BJ (cell line): ENCODE measurements around the gene HCFC1. TPM values are rescaled to one million over a fixed set of nuclear protein-coding genes. Genes with fewer than 3 reads are reported as not detected.

Source experiments
- CTCF ChIA-PET: fragments of 350-600 bp; formaldehyde crosslinking; extraction: SDS; loops from one replicate; lab custom pipeline; 2021; ENCODE audit warnings: antibody characterized with exemption, inconsistent platforms; lab: Yijun Ruan, JAX
- POLR2A ChIA-PET: fragments of 300-600 bp; sonication (Branson Sonifier 250); formaldehyde crosslinking; extraction: SDS; loops from one replicate; lab custom pipeline; 2021; ENCODE audit warnings: antibody characterized with exemption; lab: Charles Lee
- DNase-seq: peaks from one replicate; pipeline ENCODE4 v3.0.0-alpha.2; 2011; ENCODE audit warnings: low read depth
- H3K27me3 ChIP-seq: 2 replicates; pipeline ENCODE4 v1.6.0; 2011; ENCODE audit warnings: low read length; ENCODE audit not compliant: control insufficient read depth, insufficient read depth
- H3K36me3 ChIP-seq: 2 replicates; pipeline ENCODE4 v1.5.1; 2011; ENCODE audit warnings: low read length; ENCODE audit not compliant: control insufficient read depth, insufficient read depth
- H3K4me3 ChIP-seq: 2 replicates; pipeline ENCODE4 v1.5.1; 2011; ENCODE audit warnings: low read depth, mild to moderate bottlenecking, control low read depth, low read length
- CTCF ChIP-seq: IDR thresholded peaks from 2 replicates; pipeline ENCODE4 v1.5.1; 2011; ENCODE audit warnings: low read depth, mild to moderate bottlenecking, control low read depth, inconsistent platforms, low read length, moderate library complexity; ENCODE audit not compliant: insufficient read depth
- polyA plus RNA-seq: library from polyadenylated mRNA; depleted of rRNA; stranded (reverse); fragments of >200 nt; gene quantifications from 2 replicates; pipeline ENCODE4 v1.2.3, GENCODE V29; 2011

The HCFC1 gene
- polyA plus RNA-seq, 1 experiment, result 3.3 TPM

- no peak for TF ChIP-seq CTCF
- CTCF ChIA-PET, result no interaction called here
- Histone ChIP-seq H3K4me3 (no peak overlapping the region), H3K27me3 (no peaks in the 10 kb centered on the region), H3K36me3 (no peaks in the 10 kb centered on the region)
- DNase-seq, result no peak
- POLR2A ChIA-PET, result no interaction called here
Measured at GRCh38 chrX:153903238-153903980, 68.2 kb downstream of the HCFC1 start.

DNA sequence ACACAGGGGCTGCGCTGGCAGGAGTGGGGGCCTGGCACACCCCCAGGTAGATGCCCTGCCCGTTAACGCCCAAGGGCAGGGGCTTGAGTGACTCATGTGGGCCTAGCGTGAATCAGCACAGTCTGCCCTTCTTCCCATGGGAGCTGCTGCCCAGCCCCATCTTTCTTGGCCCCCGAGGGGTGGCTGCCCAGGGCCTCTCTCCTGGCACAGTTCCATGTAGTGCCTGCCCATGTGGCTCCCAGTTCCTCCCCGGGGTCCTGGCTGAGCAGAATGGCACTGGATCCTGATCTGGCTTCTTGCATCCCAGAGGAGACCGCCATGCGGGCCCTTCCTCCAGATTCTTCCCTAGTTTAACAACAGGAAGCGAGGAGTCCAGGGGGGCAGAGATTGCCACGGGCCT, 69.2 kb downstream of the HCFC1 start:
- no peak for DNase-seq
- no peak for TF ChIP-seq CTCF
- ChIA-PET CTCF (no interaction called here), POLR2A (no interaction called here)
- no peaks in the 10 kb centered on the region for H3K36me3 ChIP-seq
- H3K4me3 ChIP-seq, result no peak overlapping the region
- no peaks in the 10 kb centered on the region for H3K27me3 ChIP-seq

GRCh38 chrX:153901753-153902140, 69.9 kb downstream of the HCFC1 start:
- no peak overlapping the region for H3K4me3 ChIP-seq
- no peak for DNase-seq
- CTCF ChIA-PET, result no interaction called here
- no peaks in the 10 kb centered on the region for H3K27me3 ChIP-seq
- POLR2A ChIA-PET, result no interaction called here
- no peak for TF ChIP-seq CTCF
- H3K36me3 ChIP-seq, result no peaks in the 10 kb centered on the region

DNA sequence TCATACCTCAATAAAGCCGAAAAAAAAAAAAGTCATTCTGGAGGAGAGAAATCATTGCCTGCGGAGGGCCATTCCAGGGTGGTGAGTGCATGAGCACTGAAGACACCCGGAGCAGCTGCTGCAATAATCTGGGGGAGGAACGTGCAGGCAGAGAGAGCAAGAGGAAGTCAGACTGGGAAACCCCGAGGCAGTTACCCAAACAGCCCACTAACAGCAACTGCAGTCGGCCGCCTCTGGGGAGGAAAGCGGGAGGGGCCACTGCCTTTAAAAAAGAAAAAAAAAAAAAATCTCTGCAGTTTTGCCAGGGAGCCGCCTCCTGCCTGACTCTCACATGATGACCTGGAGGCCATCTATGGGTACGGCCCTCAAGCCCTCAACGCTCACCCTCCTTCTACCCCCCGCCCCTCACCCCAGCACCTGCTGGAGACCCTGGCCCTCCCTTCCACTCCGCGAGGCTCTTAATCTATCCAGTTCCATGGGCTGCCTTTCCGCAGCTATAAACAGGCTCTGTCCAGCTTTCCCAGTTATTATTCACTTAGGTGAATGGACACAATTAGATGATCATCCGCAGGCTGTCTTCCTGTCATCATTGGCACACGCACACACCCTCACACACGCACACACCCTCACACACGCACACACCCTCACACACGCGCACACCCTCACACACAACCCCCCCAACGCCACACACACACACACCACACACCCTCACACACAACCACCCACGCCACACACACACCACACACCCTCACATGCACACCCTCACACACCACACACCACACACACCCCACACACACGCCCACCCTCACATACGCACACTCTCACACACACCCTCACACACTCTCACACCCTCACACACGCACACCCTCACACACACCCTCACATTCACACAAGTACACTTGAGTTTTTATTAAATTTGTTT, 70.5 kb downstream of the HCFC1 start:
- no peaks in the 10 kb centered on the region for H3K36me3 ChIP-seq
- H3K27me3 ChIP-seq, result no peaks in the 10 kb centered on the region
- peak; percentile 80 for DNase-seq
- TF ChIP-seq CTCF, result no peak
- ChIA-PET CTCF (interaction anchor here (0.7 to 1.1 kb wide), 3 partner anchors 13 to 22 kb away, joined by 4 to 6 read pairs (median 4); no protein-coding TSS in a partner anchor), POLR2A (no interaction called here)
- H3K4me3 ChIP-seq, result no peak overlapping the region

- DNase-seq, result no peak
- no peaks in the 10 kb centered on the region for H3K36me3 ChIP-seq
- no peaks in the 10 kb centered on the region for H3K27me3 ChIP-seq
- CTCF ChIA-PET, result no interaction called here
- POLR2A ChIA-PET, result no interaction called here
- no peak for TF ChIP-seq CTCF
- no peak overlapping the region for H3K4me3 ChIP-seq
Measured at GRCh38 chrX:153897899-153898298, 73.7 kb downstream of the HCFC1 start.
